ENCODE results near the gene ZNF804A. TPM values are rescaled to one million over a fixed set of nuclear protein-coding genes. Genes with fewer than 3 reads are reported as not detected.

ZNF804A gene
- total and polyA plus RNA-seq, 2 of the 4 experiments (the other 2 are of a cell fraction): 2.2 to 2.7 TPM

- no peak for TF ChIP-seq RFX5 (IDR thresholded peaks at IDR 0.05; ENCODE audit: low read depth, low read length)
- no peak for TF ChIP-seq CHD1 (IDR thresholded peaks at IDR 0.05; ENCODE audit: low read depth, low read length)
- no peak for TF ChIP-seq BHLHE40 (IDR thresholded peaks at IDR 0.05; ENCODE audit: low read depth, low read length)
- Histone ChIP-seq H3K4ac (ENCODE audit: low read depth, low read length) (no peak overlapping the region), H3K4me3 (ENCODE audit: insufficient read depth, low read depth, low read length) (no peak overlapping the region), H3K79me1 (ENCODE audit: low read depth in 1 of 2, low read length in 2 of 2) (no peaks in the 10 kb centered on the region; a peak in 1 of 4 replicates), H2BK5ac (ENCODE audit: low read depth, low read length, poor library complexity, severe bottlenecking) (no peak overlapping the region), H3K4me1 (ENCODE audit: control insufficient read depth, insufficient read depth, low read length) (no peaks in the 10 kb centered on the region), H3K9me3 (ENCODE audit: control insufficient read depth, insufficient read depth, low read length) (no peaks in the 10 kb centered on the region), H3K14ac (replicated peaks; ENCODE audit: low read depth, low read length) (no peak overlapping the region), H3K18ac (ENCODE audit: low read depth, low read length) (no peak overlapping the region), H3K23ac (ENCODE audit: low read depth, low read length) (no peak overlapping the region), H3K36me3 (ENCODE audit: control insufficient read depth, insufficient read depth, low read length) (no peaks in the 10 kb centered on the region), H2BK120ac (ENCODE audit: low read depth, low read length) (no peak overlapping the region), H4K5ac (ENCODE audit: low read depth, low read length) (no peak overlapping the region), H4K20me1 (ENCODE audit: insufficient read depth, low read length) (no peaks in the 10 kb centered on the region), H3K9ac (ENCODE audit: low read depth, low read length) (no peak overlapping the region), H2BK15ac (ENCODE audit: low read depth, low read length) (no peak overlapping the region), H4K91ac (ENCODE audit: insufficient read depth, low read depth, low read length) (no peak overlapping the region), H3K56ac (ENCODE audit: extremely low read depth, insufficient read depth, low read length) (no peak overlapping the region), H2AFZ (replicated peaks; ENCODE audit: low read length, poor library complexity) (no peak overlapping the region), H3K27ac (ENCODE audit: insufficient read depth, low read length) (no peak overlapping the region), H2AK5ac (ENCODE audit: low read depth, low read length) (no peak overlapping the region), H2AK9ac (replicated peaks; ENCODE audit: low read depth, low read length, poor library complexity) (no peak overlapping the region), H3K27me3 (ENCODE audit: control insufficient read depth, insufficient read depth, low read length) (no peaks in the 10 kb centered on the region), H3K4me2 (ENCODE audit: low read depth, low read length) (no peak overlapping the region), H3K9me1 (ENCODE audit: insufficient read depth, low read length) (no peaks in the 10 kb centered on the region), H4K8ac (ENCODE audit: low read depth in 2 of 2, low read length in 2 of 2) (no peak overlapping the region), H2BK20ac (ENCODE audit: low read depth, low read length) (no peak overlapping the region)
- BruUV-seq (replicated peaks): no TSS peak
- POLR2A ChIA-PET (ENCODE audit: unreplicated experiment): no interaction called here
- CTCF ChIA-PET: interaction anchor here (0.6 to 1.9 kb wide), 4 partner anchors 14 to 406 kb away, joined by 3 to 5 read pairs (median 4); no protein-coding TSS in a partner anchor
- intact Hi-C loops (cut with micrococcal nuclease) (no loop called here), in situ Hi-C loops (cut with MboI; ENCODE audit: low sequenced_read_pairs) (no loop called here), dilution Hi-C loops (cut with HindIII; ENCODE audit: low sequenced_read_pairs, unreplicated experiment) (no loop called here)
- no peak; the same call in 1 of the 2 replicates for ATAC-seq (ENCODE audit: low read depth)
- DNase-seq: no peak
Observed at GRCh38 chr2:184610891-184611290, 12.6 kb downstream of the ZNF804A start.
